ENCODE measurements around the gene ZBTB39.
"Not testable (repeated sequence)": the region's sequence is repeated elsewhere in the genome, so short reads cannot be mapped to it uniquely, and the experiment has no call there.

ZBTB39 gene

GRCh38 chr12:57005980-57006808 lies at the start of gene ZBTB39:
ZBTB39 (minus strand) TSS chr12:57006546; CDS start chr12:57004917, 1,629 bp downstream.
- peak; percentile 74 for DNase-seq (ENCODE audit: low spot score)

- no peak for DNase-seq (ENCODE audit: low spot score)
Observed at GRCh38 chr12:57055824-57056223, 49.5 kb upstream of the ZBTB39 start.

GRCh38 chr12:57053901-57054300 lies 47.6 kb upstream of the ZBTB39 start:
- not testable (repeated sequence) for DNase-seq (ENCODE audit: low spot score)

GRCh38 chr12:57053146-57053545 lies 46.8 kb upstream of the ZBTB39 start:
- DNase-seq (ENCODE audit: low spot score), result not testable (repeated sequence)

GRCh38 chr12:57051011-57051410 lies 44.7 kb upstream of the ZBTB39 start:
- DNase-seq (ENCODE audit: low spot score), result no peak

GRCh38 chr12:57049890-57050289 lies 43.5 kb upstream of the ZBTB39 start, which contains the start of gene MYO1A:
MYO1A (minus strand) TSS chr12:57050129; CDS start chr12:57048323, 1,806 bp downstream.
- DNase-seq (ENCODE audit: low spot score), result peak; percentile 13

- no peak for DNase-seq (ENCODE audit: low spot score)
Observed at GRCh38 chr12:57049119-57049446, 42.7 kb upstream of the ZBTB39 start.

- no peak for DNase-seq (ENCODE audit: low spot score)
Observed at GRCh38 chr12:57048423-57049118, 42.2 kb upstream of the ZBTB39 start.

GRCh38 chr12:57047981-57048380 lies 41.6 kb upstream of the ZBTB39 start:
- no peak for DNase-seq (ENCODE audit: low spot score)

GRCh38 chr12:57046947-57047890 lies 40.9 kb upstream of the ZBTB39 start:
- no peak for DNase-seq (ENCODE audit: low spot score)

- no peak for DNase-seq (ENCODE audit: low spot score)
Observed at GRCh38 chr12:57046086-57046791, 39.9 kb upstream of the ZBTB39 start.

- DNase-seq (ENCODE audit: low spot score), result no peak
Observed at GRCh38 chr12:57044889-57045288, 38.5 kb upstream of the ZBTB39 start.

GRCh38 chr12:57044468-57044867 lies 38.1 kb upstream of the ZBTB39 start:
- no peak for DNase-seq (ENCODE audit: low spot score)

GRCh38 chr12:57042695-57043094 lies 36.3 kb upstream of the ZBTB39 start:
- DNase-seq (ENCODE audit: low spot score), result no peak

GRCh38 chr12:57040750-57041149 lies 34.4 kb upstream of the ZBTB39 start:
- no peak for DNase-seq (ENCODE audit: low spot score)

- no peak for DNase-seq (ENCODE audit: low spot score)
Observed at GRCh38 chr12:57040211-57040610, 33.9 kb upstream of the ZBTB39 start.

- DNase-seq (ENCODE audit: low spot score), result no peak
Observed at GRCh38 chr12:57039016-57039798, 32.9 kb upstream of the ZBTB39 start.

GRCh38 chr12:57037264-57037663 lies 30.9 kb upstream of the ZBTB39 start:
- no peak for DNase-seq (ENCODE audit: low spot score)

GRCh38 chr12:57033431-57033830 lies 27.1 kb upstream of the ZBTB39 start:
- DNase-seq (ENCODE audit: low spot score), result no peak

GRCh38 chr12:57031789-57032188 lies 25.4 kb upstream of the ZBTB39 start:
- DNase-seq (ENCODE audit: low spot score), result no peak
